ENCODE results near the gene EIF4E3. TPM values are rescaled to one million over a fixed set of nuclear protein-coding genes. Genes with fewer than 3 reads are reported as not detected.

The EIF4E3 gene
- total RNA-seq, 1 experiment from 2014 or later = 10.9 TPM

DNA sequence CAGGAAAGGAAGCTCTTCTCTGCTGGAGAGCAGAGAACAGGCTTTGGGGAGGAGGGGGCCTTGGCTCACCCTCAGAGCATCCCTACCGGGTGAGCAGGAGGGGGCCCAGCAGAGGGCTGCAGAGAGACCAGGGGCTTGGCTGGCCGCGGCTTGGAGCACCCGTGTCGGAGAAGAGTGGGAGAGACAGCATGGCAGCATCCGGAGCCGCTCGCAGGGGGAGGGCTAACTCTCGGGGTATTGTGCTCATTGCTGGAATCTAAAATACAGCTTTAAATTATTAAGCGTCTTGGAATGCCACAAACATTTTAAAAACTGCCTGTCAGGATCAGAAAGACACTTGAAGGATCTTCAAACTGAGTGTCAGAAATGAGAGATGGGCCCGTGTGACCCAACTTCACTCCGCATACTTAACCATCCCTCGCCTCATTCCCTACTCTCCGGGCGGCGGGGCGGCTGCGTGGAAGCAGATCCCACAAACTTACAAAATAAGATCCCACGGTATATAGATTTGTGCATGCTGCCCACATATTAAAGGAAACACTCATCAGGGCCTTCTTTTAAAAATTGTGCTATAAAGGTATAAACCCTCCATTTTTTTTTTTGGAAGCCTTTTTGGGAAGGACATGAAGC lies 53.9 kb downstream of the EIF4E3 start:
- no peak for DNase-seq
- no peaks in the 10 kb centered on the region for H3K9me3 Mint-ChIP-seq (ENCODE audit: low read depth, unreplicated experiment)
- no TSS peak for BruUV-seq (replicated peaks)
- no peak overlapping the region for H3K27ac Mint-ChIP-seq (ENCODE audit: unreplicated experiment)
- H3K27me3 Mint-ChIP-seq (ENCODE audit: unreplicated experiment) = no peaks in the 10 kb centered on the region
- H3K4me3 Mint-ChIP-seq (ENCODE audit: low read depth, unreplicated experiment) = no peak overlapping the region
- TF ChIP-seq, protein P1, sequence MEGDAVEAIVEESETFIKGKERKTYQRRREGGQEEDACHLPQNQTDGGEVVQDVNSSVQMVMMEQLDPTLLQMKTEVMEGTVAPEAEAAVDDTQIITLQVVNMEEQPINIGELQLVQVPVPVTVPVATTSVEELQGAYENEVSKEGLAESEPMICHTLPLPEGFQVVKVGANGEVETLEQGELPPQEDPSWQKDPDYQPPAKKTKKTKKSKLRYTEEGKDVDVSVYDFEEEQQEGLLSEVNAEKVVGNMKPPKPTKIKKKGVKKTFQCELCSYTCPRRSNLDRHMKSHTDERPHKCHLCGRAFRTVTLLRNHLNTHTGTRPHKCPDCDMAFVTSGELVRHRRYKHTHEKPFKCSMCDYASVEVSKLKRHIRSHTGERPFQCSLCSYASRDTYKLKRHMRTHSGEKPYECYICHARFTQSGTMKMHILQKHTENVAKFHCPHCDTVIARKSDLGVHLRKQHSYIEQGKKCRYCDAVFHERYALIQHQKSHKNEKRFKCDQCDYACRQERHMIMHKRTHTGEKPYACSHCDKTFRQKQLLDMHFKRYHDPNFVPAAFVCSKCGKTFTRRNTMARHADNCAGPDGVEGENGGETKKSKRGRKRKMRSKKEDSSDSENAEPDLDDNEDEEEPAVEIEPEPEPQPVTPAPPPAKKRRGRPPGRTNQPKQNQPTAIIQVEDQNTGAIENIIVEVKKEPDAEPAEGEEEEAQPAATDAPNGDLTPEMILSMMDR (IDR thresholded peaks at IDR 0.05; ENCODE audit: unreplicated experiment) = no peak
- no peaks in the 10 kb centered on the region for H3K36me3 Mint-ChIP-seq (ENCODE audit: insufficient read depth, unreplicated experiment)
- no peaks in the 10 kb centered on the region for H3K4me1 Mint-ChIP-seq (ENCODE audit: low read depth, unreplicated experiment)
- intact Hi-C loops (cut with micrococcal nuclease; ENCODE audit: unreplicated experiment) = no loop called here
- CTCF ChIA-PET = interaction anchor here (0.6 kb wide), 1 partner anchor 31 kb away, joined by 4 read pairs; no protein-coding TSS in a partner anchor

DNA sequence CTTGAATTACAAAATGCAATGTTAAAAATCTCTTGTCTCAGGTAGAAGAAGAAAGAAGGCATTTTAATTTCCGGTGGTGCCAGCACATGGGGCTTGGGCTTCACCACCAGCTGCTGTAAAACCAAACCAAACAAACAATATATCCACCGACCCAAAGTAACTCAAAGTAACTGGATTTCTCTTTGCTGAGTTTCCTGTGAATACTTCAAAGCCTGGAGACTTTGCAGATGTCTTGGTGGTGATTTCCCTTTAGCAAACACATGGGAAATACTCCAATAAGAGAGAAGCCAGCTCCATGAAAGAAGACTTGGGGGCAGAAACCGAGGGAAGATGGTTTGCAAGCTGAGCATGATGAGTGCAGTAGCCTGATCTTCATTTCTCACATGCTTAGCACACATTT lies 62.6 kb downstream of the EIF4E3 start:
- DNase-seq = no peak
- no peaks in the 10 kb centered on the region for H3K36me3 Mint-ChIP-seq (ENCODE audit: insufficient read depth, unreplicated experiment)
- TF ChIP-seq, protein P1 (IDR thresholded peaks at IDR 0.05; ENCODE audit: unreplicated experiment) = no peak
- CTCF ChIA-PET = interaction anchor here (0.6 kb wide), 1 partner anchor 1056 kb away, joined by 4 read pairs; no protein-coding TSS in a partner anchor
- H3K9me3 Mint-ChIP-seq (ENCODE audit: low read depth, unreplicated experiment) = peaks cover 5% of the 10 kb centered on the region
- no peaks in the 10 kb centered on the region for H3K4me1 Mint-ChIP-seq (ENCODE audit: low read depth, unreplicated experiment)
- intact Hi-C loops (cut with micrococcal nuclease; ENCODE audit: unreplicated experiment) = no loop called here
- no TSS peak for BruUV-seq (replicated peaks)
- no peaks in the 10 kb centered on the region for H3K27me3 Mint-ChIP-seq (ENCODE audit: unreplicated experiment)
- H3K4me3 Mint-ChIP-seq (ENCODE audit: low read depth, unreplicated experiment) = no peak overlapping the region
- H3K27ac Mint-ChIP-seq (ENCODE audit: unreplicated experiment) = no peak overlapping the region

DNA sequence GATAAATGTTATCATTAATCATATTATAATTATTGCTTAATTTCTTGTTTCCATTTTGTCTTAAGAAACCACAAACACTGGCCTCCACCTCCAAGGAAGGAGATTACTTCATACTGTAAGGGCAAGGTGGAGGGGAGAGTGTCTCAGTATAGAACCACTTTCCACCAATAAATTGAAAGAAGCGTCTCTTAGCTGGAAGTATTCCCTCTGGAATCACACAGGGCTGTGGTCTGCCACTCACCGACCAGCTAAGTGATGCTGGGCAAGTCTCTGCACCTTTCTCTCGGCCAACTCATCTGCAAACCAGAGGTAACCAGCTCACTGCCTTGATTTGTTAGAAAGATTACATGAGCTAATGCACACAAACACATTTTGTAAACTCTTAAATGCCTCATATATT lies 63.1 kb downstream of the EIF4E3 start:
- no peaks in the 10 kb centered on the region for H3K4me1 Mint-ChIP-seq (ENCODE audit: low read depth, unreplicated experiment)
- BruUV-seq (replicated peaks) = no TSS peak
- intact Hi-C loops (cut with micrococcal nuclease; ENCODE audit: unreplicated experiment) = no loop called here
- H3K4me3 Mint-ChIP-seq (ENCODE audit: low read depth, unreplicated experiment) = no peak overlapping the region
- H3K27ac Mint-ChIP-seq (ENCODE audit: unreplicated experiment) = no peak overlapping the region
- CTCF ChIA-PET = no interaction called here
- DNase-seq = no peak
- H3K27me3 Mint-ChIP-seq (ENCODE audit: unreplicated experiment) = no peaks in the 10 kb centered on the region
- H3K9me3 Mint-ChIP-seq (ENCODE audit: low read depth, unreplicated experiment) = peaks cover 5% of the 10 kb centered on the region
- no peaks in the 10 kb centered on the region for H3K36me3 Mint-ChIP-seq (ENCODE audit: insufficient read depth, unreplicated experiment)
- TF ChIP-seq, protein P1 (IDR thresholded peaks at IDR 0.05; ENCODE audit: unreplicated experiment) = no peak

DNA sequence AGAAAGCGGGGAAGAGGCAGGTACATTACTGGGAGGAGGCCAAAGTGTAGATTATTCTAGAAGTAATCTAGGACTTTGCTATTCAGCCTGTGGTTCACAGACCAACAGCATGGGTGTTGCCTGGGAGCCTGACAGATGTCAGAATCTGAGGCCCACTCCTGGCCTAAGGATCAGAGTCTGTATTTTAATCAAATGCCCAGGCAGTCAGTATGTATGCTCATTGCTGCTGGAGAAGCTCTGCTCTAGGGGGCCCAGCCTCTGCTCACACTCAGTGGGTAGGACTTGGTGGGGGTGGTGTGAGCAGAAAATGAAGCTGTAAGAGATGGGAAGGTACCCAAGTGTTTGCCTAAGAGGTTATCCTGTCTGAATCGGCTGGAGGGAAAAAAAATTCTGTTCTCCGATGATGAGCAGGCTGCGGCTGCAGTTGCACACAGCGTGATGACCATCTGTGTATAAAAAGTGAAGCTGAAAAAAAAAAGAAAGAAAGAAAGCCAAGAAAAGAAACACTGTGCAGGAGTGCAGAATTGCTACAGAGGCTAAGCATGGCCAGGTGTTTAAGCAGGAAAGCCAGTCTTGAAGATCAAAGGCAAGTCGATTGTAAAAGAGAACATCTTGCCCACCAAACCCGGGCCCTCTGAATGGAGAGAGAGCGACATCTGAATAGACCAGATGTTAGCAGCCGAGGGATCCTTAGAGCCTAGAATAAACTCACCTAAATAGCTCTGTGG lies 65.2 kb downstream of the EIF4E3 start:
- Mint-ChIP-seq H3K36me3 (ENCODE audit: insufficient read depth, unreplicated experiment) (no peaks in the 10 kb centered on the region), H3K9me3 (ENCODE audit: low read depth, unreplicated experiment) (no peaks in the 10 kb centered on the region), H3K27ac (ENCODE audit: unreplicated experiment) (no peak overlapping the region), H3K27me3 (ENCODE audit: unreplicated experiment) (no peaks in the 10 kb centered on the region), H3K4me3 (ENCODE audit: low read depth, unreplicated experiment) (no peak overlapping the region), H3K4me1 (ENCODE audit: low read depth, unreplicated experiment) (no peaks in the 10 kb centered on the region)
- no TSS peak for BruUV-seq (replicated peaks)
- CTCF ChIA-PET = no interaction called here
- no peak for DNase-seq
- intact Hi-C loops (cut with micrococcal nuclease; ENCODE audit: unreplicated experiment) = no loop called here
- TF ChIP-seq, protein P1 (IDR thresholded peaks at IDR 0.05; ENCODE audit: unreplicated experiment) = no peak
